HG03045 (cell line): ENCODE results near the gene MACROD2.
"Not testable (repeated sequence)": the region's sequence is repeated elsewhere in the genome, so short reads cannot be mapped to it uniquely, and the experiment has no call there.

Experiments
- ATAC-seq: cut with Tn5 transposase; IDR thresholded peaks from one replicate; pipeline ENCODE4 v1.9.1; 2021; ENCODE audit warnings: mild to moderate bottlenecking, moderate library complexity; ENCODE audit not compliant: unreplicated experiment

The MACROD2 gene

GRCh38 chr20:14960831-14961230 is 965.5 kb downstream of the MACROD2 start:
- ATAC-seq, result no peak

DNA sequence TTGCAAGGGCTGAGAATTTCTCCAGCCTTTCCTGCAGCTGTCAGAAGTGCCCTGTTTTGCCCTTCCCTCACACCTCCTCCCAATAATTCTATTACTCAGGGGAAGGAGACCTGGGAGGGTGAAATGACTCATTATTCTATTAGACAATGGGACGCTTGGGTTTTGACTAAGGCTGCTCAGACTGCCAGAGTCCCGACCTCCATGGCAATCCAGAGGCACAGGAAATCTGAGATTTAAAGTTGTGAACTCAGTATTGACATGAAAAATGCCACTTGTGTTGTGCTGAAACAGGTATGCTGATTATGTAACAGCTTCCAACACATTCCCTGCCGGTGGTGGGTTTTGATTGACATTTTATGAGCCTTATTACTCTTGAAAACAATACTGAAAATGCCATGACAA is 967.9 kb downstream of the MACROD2 start:
- ATAC-seq, result no peak

GRCh38 chr20:14966203-14966602 is 970.9 kb downstream of the MACROD2 start:
- ATAC-seq, result no peak

DNA sequence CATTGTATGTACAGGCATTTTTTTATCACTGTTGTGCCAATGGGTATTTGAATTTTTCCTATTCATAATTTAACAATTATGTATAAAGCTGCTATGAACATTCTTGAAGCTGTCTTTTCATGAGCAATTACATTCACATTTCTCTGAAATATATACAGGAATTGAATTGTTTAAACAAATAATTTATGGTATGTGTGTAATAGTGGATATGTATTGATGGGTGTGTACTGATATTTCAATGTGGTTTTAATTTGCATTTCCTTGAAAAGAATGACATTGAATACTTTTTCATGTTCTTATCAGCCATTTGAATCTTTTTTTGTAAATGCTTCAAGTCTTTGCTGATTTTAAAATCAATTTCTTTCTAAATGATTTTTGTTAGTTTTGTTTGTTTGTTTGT is 971.5 kb downstream of the MACROD2 start:
- ATAC-seq, result no peak

GRCh38 chr20:14972256-14972655 is 976.9 kb downstream of the MACROD2 start:
- ATAC-seq, result no peak

- no peak for ATAC-seq
These were observed 977.4 kb downstream of the MACROD2 start for GRCh38 chr20:14972690-14973089.

DNA sequence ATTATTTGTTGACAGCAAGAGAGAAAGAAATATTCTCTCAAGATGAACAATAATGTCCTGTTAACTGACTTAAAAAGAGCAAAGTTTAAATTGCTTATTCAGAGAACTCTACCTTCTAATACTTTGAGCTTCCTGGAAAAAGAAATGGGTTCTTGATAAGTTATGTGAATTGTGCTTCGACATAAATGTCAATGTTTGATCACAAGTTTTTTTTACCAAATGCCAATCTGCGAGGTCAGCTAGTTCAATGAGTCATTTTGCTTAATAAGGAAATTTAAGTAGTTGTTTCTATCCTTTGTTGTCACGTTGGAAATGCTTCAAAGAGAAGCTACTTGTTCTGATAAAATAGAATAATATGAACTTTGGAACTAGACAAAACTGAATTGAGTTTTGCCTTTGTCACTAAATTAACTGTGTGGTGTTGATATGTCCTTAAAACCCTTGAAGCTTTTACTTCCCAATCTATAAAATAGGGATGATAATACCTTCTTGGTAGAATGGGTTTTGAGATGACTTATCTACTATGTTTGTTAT is 984.2 kb downstream of the MACROD2 start:
- no peak for ATAC-seq

- not testable (repeated sequence) for ATAC-seq
These were observed 986.2 kb downstream of the MACROD2 start for GRCh38 chr20:14981486-14981885.

- ATAC-seq, result not testable (repeated sequence)
These were observed 987.0 kb downstream of the MACROD2 start for GRCh38 chr20:14982324-14982723.

DNA sequence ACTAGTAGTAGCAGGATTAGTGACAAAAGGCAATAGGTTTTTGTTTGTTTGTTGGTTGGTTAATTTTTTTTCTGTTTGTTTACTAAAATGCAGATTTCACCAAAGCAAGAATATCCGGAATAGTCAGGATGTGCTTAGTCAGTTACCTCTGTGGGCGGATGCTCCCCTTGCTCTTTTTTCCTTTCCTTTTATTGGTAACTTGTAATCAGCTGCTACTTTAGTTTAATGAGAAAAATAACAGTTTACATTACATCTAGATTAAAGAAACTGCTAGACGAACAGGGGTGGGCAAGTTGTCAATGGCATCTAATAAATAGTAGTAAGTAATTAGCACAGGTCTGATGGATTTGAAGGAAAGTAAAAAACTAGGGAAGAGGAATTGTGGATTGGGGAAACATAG is 989.0 kb downstream of the MACROD2 start:
- ATAC-seq, result no peak

- no peak for ATAC-seq
These were observed 989.7 kb downstream of the MACROD2 start for GRCh38 chr20:14984768-14985622.

DNA sequence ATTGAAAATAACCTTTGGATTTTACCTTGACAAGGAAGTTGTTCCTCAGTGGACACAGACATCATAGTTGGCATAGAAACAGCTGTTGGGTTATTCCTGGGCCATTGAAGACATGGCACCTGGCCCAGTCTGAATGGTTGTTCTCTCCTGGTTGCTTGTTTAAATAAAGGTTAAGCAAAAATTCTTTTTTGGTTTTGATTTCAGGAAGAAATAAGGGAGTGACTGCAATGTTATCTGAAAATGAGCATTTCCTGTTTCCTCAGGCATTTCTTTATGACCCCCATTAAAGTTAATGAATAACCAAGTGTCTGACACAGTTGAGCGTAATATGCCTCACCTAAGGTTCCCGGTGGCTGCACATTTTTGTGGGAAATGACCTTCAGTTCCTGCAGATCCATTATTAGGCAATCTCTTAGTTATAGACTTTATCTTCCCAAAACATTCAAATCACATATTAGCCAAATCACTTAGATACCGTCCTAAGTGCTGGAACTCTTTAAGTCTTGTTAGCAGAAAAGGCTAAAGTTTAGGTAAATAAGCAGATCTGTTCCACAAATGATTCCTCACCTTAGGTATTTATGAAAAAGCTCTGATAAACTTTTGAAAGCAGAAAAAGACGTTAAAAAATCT is 990.8 kb downstream of the MACROD2 start:
- ATAC-seq, result no peak

DNA sequence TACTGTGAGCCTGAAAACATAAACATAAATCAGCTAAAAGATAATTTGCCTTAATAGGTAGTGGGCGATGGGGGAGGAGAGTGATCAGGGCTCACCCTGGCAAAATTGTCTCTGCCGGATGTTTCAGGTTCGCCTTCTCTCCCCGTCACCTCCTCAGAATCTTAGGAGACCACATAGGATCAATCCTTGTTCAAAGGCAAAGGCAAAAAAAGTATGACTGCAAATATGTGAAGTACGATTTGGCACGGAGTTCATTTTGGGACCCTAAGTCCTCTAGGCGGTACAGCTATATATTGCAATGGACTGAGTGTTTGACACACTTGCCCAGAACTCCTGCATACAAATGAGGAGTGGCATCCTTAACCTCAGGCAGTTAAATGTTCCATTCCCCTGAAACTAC is 991.3 kb downstream of the MACROD2 start:
- ATAC-seq, result no peak

DNA sequence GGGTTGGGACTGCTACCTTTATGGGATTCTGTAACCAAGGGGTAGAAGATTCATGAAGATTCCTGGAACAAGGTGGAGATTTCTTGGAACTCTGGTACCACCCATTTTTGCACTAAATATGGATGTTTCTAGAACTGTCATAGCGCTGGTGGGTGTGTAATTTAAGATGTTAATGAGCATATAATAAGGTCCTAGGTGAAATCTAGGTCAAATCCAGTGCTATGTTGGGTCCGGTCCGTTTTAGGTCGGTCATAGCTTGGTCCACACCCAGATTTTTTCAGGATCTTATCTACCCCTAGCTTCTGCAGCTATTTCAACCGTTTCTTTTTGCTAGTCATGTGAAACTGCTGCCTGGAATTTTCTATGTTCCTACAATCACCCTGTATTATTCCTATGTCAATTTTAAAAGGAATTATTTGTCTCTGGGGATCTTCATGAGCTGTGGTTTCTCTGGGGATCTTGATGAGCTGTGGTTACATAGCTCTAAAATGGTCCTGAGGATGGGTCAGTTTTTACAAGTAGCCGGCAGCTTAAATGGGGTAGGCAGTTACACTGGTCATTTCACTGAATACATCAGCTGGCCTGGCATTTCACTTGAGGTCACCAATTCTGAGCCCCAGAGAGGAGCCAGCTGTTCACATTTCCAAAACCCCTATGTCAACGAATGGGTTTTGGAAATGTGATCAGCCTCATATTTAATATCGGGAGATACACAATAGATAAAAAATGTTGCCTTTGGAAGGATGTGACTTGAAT is 994.4 kb downstream of the MACROD2 start:
- no peak for ATAC-seq

GRCh38 chr20:14991023-14991422 is 995.7 kb downstream of the MACROD2 start:
- ATAC-seq, result no peak

- ATAC-seq, result no peak
These were observed 996.8 kb downstream of the MACROD2 start for GRCh38 chr20:14992153-14992552.

- no peak for ATAC-seq
These were observed 997.6 kb downstream of the MACROD2 start for GRCh38 chr20:14992961-14993360.

DNA sequence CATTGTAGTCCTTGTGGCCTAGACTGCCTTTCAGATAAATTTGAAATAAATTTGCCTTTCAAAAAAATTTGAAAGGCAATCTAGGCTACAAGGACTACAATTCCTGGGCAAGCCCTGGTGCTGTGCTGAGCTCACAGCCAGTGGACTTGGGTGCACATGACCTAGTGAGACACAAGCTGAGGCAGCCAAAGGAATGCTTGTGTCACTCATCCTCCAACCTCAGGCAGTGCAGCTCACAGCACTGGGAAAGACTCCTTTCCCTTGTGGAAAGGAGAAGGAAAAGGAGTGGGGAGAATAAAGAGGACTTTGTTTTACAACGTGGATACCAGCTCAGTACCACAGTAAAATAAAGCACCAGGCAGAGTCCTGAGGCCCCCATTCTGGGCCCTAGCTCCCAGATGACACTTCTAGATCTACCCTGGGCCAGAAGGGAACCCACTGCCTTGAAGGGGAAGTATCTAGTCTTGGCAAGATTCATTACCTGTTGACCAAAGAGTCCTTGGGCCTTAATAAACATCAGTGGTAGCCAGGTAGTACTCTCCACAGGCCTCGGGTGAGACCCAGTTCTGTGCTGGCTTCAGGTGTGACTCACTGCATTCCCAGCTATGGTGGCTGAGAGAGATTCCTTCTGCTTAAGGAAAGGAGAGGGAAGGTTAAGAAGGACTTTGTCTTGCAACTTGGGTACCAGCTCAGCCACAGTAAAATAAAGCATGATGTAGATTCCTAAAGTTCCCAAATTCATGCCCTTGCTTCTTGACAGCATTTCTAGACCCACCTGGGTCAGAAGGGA is 1001.8 kb downstream of the MACROD2 start:
- no peak for ATAC-seq

DNA sequence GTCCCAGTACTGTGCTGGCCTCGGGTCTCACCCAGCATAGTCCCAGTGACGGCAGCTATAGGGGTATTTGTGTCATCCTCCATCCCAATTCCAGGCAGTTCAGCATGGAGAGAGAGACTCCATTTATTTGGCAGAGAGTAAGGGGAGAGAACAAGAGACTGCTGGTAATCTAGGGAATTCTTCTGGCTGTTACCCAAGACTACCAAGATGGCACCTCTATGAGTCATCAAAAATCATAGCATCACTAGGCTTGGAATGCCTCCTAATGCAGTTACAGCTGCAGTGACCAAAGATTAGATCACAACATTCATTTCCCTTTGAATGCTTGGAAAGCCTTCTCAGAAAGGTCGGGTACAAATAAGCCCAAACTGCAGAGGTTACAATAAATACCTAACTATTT is 1002.5 kb downstream of the MACROD2 start:
- ATAC-seq, result no peak

DNA sequence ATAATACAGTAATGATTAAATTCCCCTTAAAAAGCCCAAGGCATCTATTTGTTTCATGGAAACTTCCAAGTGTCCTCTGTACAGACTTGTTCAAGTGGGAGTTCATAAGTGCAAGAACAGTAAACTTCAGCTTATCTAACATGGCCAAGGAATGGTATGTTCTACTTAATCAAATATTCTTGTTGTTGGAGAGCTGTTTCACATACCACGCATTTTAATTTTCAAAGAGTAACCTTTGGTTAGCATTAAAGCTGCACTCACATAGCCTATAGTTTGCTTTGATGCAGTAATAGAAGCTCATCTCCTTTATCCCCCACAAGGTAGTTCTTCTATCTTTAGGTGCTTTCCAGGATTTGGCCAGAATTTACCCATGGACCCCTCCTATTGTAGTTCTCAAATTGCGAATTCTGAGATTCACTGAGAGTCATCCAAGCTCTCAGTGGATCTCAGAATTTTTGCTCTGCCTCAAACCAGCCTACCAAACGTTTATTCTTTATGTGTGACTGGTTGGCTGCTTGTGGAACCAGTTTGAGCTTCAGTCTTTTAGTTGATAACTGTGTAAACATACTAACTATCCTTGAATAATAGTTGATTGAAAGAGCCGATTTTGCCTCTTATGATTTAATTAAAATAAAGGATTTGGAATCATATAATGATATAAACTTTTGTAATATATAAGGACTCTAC is 1010.1 kb downstream of the MACROD2 start:
- ATAC-seq, result no peak
